Measurements from ENCODE around the gene RABGGTA. TPM values are rescaled to one million over a fixed set of nuclear protein-coding genes. Genes with fewer than 3 reads are reported as not detected.
A peak's percentile ranks its signal among the peaks of the same experiment; 100 is the strongest.
"Not testable (repeated sequence)": the region's sequence is repeated elsewhere in the genome, so short reads cannot be mapped to it uniquely, and the experiment has no call there.

Gene RABGGTA
- total RNA-seq, 3 donors from 2014 or later, result 24.8 to 41.6 (median 34.4) TPM

- no peaks in the 10 kb centered on the region for H3K27me3 ChIP-seq
- no peak overlapping the region for H3K27ac ChIP-seq
- no peak overlapping the region for H3K4me3 ChIP-seq
- TF ChIP-seq POLR2AphosphoS5 (IDR thresholded peaks at IDR 0.05) (no peak), POLR2A (IDR thresholded peaks at IDR 0.05) (no peak), CTCF (IDR thresholded peaks at IDR 0.05) (no peak)
- no peaks in the 10 kb centered on the region for H3K4me1 ChIP-seq
- DNase-seq (ENCODE audit: low spot score in 2 of 2), result no peak
- H3K9me3 ChIP-seq, result no peaks in the 10 kb centered on the region
- intact Hi-C loops (cut with DNase I; ENCODE audit: low total_unique reads), result loop anchor here (10.0 kb wide), 1 partner anchor 57 kb away; the partner anchor contains the start of gene CIDEB
- no peaks in the 10 kb centered on the region for H3K36me3 ChIP-seq
Measured at GRCh38 chr14:24247422-24247821, 24.0 kb downstream of the RABGGTA start.

DNA sequence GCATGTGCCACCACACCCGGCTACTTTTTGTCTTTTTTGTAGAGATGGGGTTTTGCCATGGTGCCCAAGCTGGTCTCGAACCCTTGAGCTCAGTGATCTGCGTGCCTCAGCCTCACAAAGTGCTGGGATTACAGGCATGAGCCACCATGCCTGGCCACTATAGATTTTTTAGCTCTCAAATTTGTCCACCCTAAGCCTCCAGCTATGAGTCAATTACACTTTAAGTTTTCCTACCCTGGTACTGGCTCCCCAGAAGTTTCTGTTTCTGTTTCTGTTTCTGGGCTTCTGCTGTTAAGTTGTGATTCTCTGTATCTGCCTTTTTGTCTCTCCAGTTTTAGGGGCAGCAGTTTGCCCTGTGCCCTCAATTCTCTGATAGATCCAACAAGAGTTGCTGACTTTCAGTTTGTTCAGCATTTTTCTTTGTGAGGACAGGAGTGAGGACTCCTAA lies 24.6 kb downstream of the RABGGTA start:
- intact Hi-C loops (cut with DNase I; ENCODE audit: low total_unique reads), result loop anchor here (10.0 kb wide), 1 partner anchor 58 kb away; the partner anchor contains the start of gene CIDEB
- H3K27ac ChIP-seq, result no peak overlapping the region
- H3K9me3 ChIP-seq, result no peaks in the 10 kb centered on the region
- no peaks in the 10 kb centered on the region for H3K36me3 ChIP-seq
- TF ChIP-seq POLR2AphosphoS5 (IDR thresholded peaks at IDR 0.05) (no peak), POLR2A (IDR thresholded peaks at IDR 0.05) (no peak), CTCF (IDR thresholded peaks at IDR 0.05) (no peak)
- no peak overlapping the region for H3K4me3 ChIP-seq
- no peak for DNase-seq (ENCODE audit: low spot score in 2 of 2)
- no peaks in the 10 kb centered on the region for H3K27me3 ChIP-seq
- no peaks in the 10 kb centered on the region for H3K4me1 ChIP-seq

GRCh38 chr14:24245350-24245749 lies 26.0 kb downstream of the RABGGTA start:
- not testable (repeated sequence) for H3K9me3 ChIP-seq; H3K36me3 ChIP-seq; H3K27ac ChIP-seq; H3K4me3 ChIP-seq; DNase-seq (ENCODE audit: low spot score in 2 of 2); H3K27me3 ChIP-seq
- intact Hi-C loops (cut with DNase I; ENCODE audit: low total_unique reads), result loop anchor here (10.0 kb wide), 1 partner anchor 59 kb away; the partner anchor contains the start of gene CIDEB
- peaks cover 0 to 12% of the 10 kb centered on the region in 2 donors for H3K4me1 ChIP-seq

- Histone ChIP-seq H3K9me3 (no peaks in the 10 kb centered on the region), H3K27ac (peak overlapping the region; percentile 97), H3K27me3 (no peaks in the 10 kb centered on the region), H3K4me1 (peaks cover 3 to 17% of the 10 kb centered on the region in 2 donors), H3K36me3 (no peaks in the 10 kb centered on the region), H3K4me3 (peak overlapping the region; percentile 63 to 75 (median 75))
- intact Hi-C loops (cut with DNase I; ENCODE audit: low total_unique reads), result loop anchor here (10.0 kb wide), 1 partner anchor 61 kb away; the partner anchor contains the start of gene CIDEB
- no peak for DNase-seq (ENCODE audit: low spot score in 2 of 2)
- TF ChIP-seq POLR2A (IDR thresholded peaks at IDR 0.05), result no peak
- TF ChIP-seq POLR2AphosphoS5 (IDR thresholded peaks at IDR 0.05), result no peak
- TF ChIP-seq CTCF (IDR thresholded peaks at IDR 0.05), result no peak
Measured at GRCh38 chr14:24243336-24243836, 28.0 kb downstream of the RABGGTA start.

DNA sequence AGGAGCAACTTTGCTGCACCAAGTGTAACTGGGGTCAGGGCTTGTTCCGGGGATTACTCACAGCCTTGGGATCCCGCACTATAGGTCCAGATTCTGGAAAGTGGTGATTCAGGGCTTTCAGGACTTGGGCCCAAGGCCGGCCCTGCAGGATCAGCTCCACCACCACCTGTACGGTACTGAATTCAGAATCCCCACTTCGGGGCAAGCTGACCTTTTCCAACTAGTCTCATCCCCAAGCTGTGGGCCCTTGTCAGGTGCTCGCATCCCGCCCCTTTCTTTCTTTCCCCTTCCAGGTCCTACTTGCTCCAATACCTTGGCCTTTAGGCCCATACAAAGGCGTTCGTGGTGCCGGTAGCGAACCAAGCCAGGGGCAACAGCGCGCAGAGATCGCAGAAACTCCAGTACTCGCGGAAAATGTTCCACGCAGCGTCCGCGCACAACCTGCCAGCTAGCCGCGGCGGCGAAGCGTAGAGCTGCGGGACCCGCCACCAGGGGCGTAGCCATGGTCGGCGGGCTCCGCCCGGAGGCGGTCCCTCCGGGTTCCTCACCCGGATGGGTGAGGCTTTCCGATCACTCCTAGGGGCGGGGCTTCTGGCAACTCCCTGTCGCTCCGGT lies 29.5 kb downstream of the RABGGTA start:
- TF ChIP-seq POLR2AphosphoS5 (IDR thresholded peaks at IDR 0.05), result no peak
- no peak for TF ChIP-seq POLR2A (IDR thresholded peaks at IDR 0.05)
- peak; percentile 73 to 79 (median 76) for TF ChIP-seq CTCF (IDR thresholded peaks at IDR 0.05)
- no peaks in the 10 kb centered on the region for H3K9me3 ChIP-seq
- DNase-seq (ENCODE audit: low spot score in 2 of 2), result peak in 1 of 2 donors; percentile 91
- intact Hi-C loops (cut with DNase I; ENCODE audit: low total_unique reads), result loop anchor here (10.0 kb wide), 1 partner anchor 63 kb away; the partner anchor contains the start of gene CIDEB
- H3K4me1 ChIP-seq, result peaks cover 3 to 17% of the 10 kb centered on the region in 2 donors
- no peaks in the 10 kb centered on the region for H3K36me3 ChIP-seq
- peak overlapping the region; percentile 97 for H3K27ac ChIP-seq
- no peaks in the 10 kb centered on the region for H3K27me3 ChIP-seq
- peak overlapping the region; percentile 63 to 75 (median 75) for H3K4me3 ChIP-seq

All from breast epithelium (tissue), 4 donors.